Natural killer cell treated with Interleukin-12 subunit alpha and Interleukin-12 subunit beta and Interleukin-15 and Interleukin-18, amount 100 ng/mL, for 72 hours (primary cell): ENCODE data around the gene DLG2. TPM values are rescaled to one million over a fixed set of nuclear protein-coding genes. Genes with fewer than 3 reads are reported as not detected.

Experiments
- ATAC-seq, 2 donors: fragments of 150-1000 bp; cut with Tn5 transposase in 1 of 2; sonication (Bioruptor Pico), chemical (Tn5 transposase) in 1 of 2; 2 replicates each; pipeline ENCODE4 v1.10.0; 2021
- DNase-seq: peaks from one replicate; pipeline ENCODE4 v3.0.0; 2022; ENCODE audit warnings: low spot score
- H3K27ac Mint-ChIP-seq, 2 donors: 1 replicate in 1 of 2; 2 replicates in 1 of 2; pipeline ENCODE4 v1.8.0; 2022; ENCODE audit warnings: mixed read lengths in 2 of 2, mild to moderate bottlenecking in 1 of 2, moderate library complexity in 1 of 2
- H3K27me3 Mint-ChIP-seq, 2 donors: 1 replicate in 1 of 2; 2 replicates in 1 of 2; pipeline ENCODE4 v1.8.0; 2022; ENCODE audit warnings: mixed read lengths in 2 of 2
- H3K36me3 Mint-ChIP-seq: one replicate; pipeline ENCODE4 v1.8.0; 2022; ENCODE audit warnings: mixed read lengths
- H3K4me1 Mint-ChIP-seq, 2 donors: 1 replicate in 1 of 2; 2 replicates in 1 of 2; pipeline ENCODE4 v1.8.0; 2022; ENCODE audit warnings: low read depth in 2 of 2, mixed read lengths in 2 of 2, mild to moderate bottlenecking in 1 of 2
- H3K4me3 Mint-ChIP-seq: one replicate; pipeline ENCODE4 v1.8.0; 2022; ENCODE audit warnings: mixed read lengths
- H3K9me3 Mint-ChIP-seq: 2 replicates; pipeline ENCODE4 v1.8.0; 2022; ENCODE audit warnings: mixed read lengths
- total RNA-seq, 2 donors: library from RNA; stranded (reverse); gene quantifications; one replicate each; pipeline ENCODE4 v1.2.3, GENCODE V29; 2022

DLG2 gene
- total RNA-seq, 2 donors from 2014 or later = 1.1 to 1.7 TPM

- H3K36me3 Mint-ChIP-seq = no peaks in the 10 kb centered on the region
- no peak overlapping the region for H3K4me3 Mint-ChIP-seq
- no peak for ATAC-seq
- no peaks in the 10 kb centered on the region for H3K9me3 Mint-ChIP-seq
- no peaks in the 10 kb centered on the region for H3K4me1 Mint-ChIP-seq
- H3K27me3 Mint-ChIP-seq = no peaks in the 10 kb centered on the region
- DNase-seq = no peak
- H3K27ac Mint-ChIP-seq = no peak overlapping the region
These were observed 2068.9 kb downstream of the DLG2 start for GRCh38 chr11:83558281-83558680.

DNA sequence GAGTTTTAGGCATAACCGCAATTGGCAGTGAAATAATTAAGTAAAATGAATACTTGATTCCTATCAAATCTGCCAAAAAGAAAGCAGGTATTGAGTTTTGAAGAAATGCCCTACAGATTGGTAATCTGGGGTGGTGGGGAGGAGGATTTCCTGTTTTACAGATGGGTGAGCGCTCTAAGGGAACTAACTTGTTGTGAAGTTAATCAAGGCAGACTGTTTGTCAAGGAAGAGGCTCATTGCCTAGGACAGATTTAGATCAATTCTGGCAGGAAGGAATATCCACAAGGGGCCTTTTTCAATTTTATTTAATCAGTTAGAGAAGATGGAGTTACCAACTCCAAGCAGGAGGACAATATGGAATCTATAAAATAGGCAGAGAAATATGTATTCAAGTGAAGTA lies 2069.5 kb downstream of the DLG2 start:
- Mint-ChIP-seq H3K36me3 (no peaks in the 10 kb centered on the region), H3K27me3 (no peaks in the 10 kb centered on the region), H3K9me3 (no peaks in the 10 kb centered on the region), H3K27ac (no peak overlapping the region), H3K4me1 (no peaks in the 10 kb centered on the region), H3K4me3 (no peak overlapping the region)
- DNase-seq (no peak), ATAC-seq (no peak)

- H3K27ac Mint-ChIP-seq = no peak overlapping the region
- DNase-seq (no peak), ATAC-seq (no peak)
- no peaks in the 10 kb centered on the region for H3K4me1 Mint-ChIP-seq
- H3K36me3 Mint-ChIP-seq = no peaks in the 10 kb centered on the region
- H3K4me3 Mint-ChIP-seq = no peak overlapping the region
- no peaks in the 10 kb centered on the region for H3K9me3 Mint-ChIP-seq
- no peaks in the 10 kb centered on the region for H3K27me3 Mint-ChIP-seq
These were observed 2072.3 kb downstream of the DLG2 start for GRCh38 chr11:83554876-83555275.

GRCh38 chr11:83549984-83550667 lies 2077.0 kb downstream of the DLG2 start:
- no peak overlapping the region for H3K27ac Mint-ChIP-seq
- no peak for DNase-seq
- H3K36me3 Mint-ChIP-seq = no peaks in the 10 kb centered on the region
- no peaks in the 10 kb centered on the region for H3K27me3 Mint-ChIP-seq
- H3K4me3 Mint-ChIP-seq = no peak overlapping the region
- H3K4me1 Mint-ChIP-seq = no peaks in the 10 kb centered on the region
- no peak for ATAC-seq
- no peaks in the 10 kb centered on the region for H3K9me3 Mint-ChIP-seq

- peaks cover 0 to 2% of the 10 kb centered on the region in 2 donors for H3K27me3 Mint-ChIP-seq
- H3K36me3 Mint-ChIP-seq = no peaks in the 10 kb centered on the region
- H3K9me3 Mint-ChIP-seq = no peaks in the 10 kb centered on the region
- ATAC-seq = no peak
- H3K4me3 Mint-ChIP-seq = no peak overlapping the region
- H3K4me1 Mint-ChIP-seq = no peaks in the 10 kb centered on the region
- H3K27ac Mint-ChIP-seq = no peak overlapping the region
- DNase-seq = no peak
These were observed 2080.8 kb downstream of the DLG2 start for GRCh38 chr11:83546368-83546767.

GRCh38 chr11:83545494-83546260 lies 2081.5 kb downstream of the DLG2 start:
- Mint-ChIP-seq H3K4me3 (no peak overlapping the region), H3K27me3 (peaks cover 0 to 2% of the 10 kb centered on the region in 2 donors), H3K9me3 (no peaks in the 10 kb centered on the region), H3K36me3 (no peaks in the 10 kb centered on the region), H3K27ac (no peak overlapping the region), H3K4me1 (no peaks in the 10 kb centered on the region)
- DNase-seq (no peak), ATAC-seq (no peak)

DNA sequence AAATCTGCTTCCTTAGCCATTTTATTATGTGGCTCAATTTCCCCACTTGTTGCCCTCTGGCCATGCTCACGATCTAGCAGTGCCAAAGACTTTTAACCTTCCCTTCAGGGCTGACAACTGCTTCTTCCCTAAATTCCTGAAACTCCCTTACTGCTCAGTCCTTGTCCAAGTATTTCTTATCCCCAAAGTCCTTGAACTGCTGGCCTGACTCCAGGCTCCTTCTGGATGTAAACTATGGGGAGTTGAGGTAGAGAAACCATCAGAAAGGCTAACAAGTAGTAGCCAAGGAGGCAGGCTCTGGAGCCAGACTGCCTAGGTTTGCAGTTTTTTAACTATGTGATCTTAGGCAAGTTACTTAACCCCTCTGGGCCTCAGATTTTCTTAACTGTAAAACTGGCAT lies 2082.3 kb downstream of the DLG2 start:
- no peaks in the 10 kb centered on the region for H3K9me3 Mint-ChIP-seq
- no peak for DNase-seq
- no peak overlapping the region for H3K4me3 Mint-ChIP-seq
- H3K27ac Mint-ChIP-seq = no peak overlapping the region
- no peak for ATAC-seq
- H3K27me3 Mint-ChIP-seq = peaks cover 0 to 2% of the 10 kb centered on the region in 2 donors
- H3K4me1 Mint-ChIP-seq = no peaks in the 10 kb centered on the region
- no peaks in the 10 kb centered on the region for H3K36me3 Mint-ChIP-seq

DNA sequence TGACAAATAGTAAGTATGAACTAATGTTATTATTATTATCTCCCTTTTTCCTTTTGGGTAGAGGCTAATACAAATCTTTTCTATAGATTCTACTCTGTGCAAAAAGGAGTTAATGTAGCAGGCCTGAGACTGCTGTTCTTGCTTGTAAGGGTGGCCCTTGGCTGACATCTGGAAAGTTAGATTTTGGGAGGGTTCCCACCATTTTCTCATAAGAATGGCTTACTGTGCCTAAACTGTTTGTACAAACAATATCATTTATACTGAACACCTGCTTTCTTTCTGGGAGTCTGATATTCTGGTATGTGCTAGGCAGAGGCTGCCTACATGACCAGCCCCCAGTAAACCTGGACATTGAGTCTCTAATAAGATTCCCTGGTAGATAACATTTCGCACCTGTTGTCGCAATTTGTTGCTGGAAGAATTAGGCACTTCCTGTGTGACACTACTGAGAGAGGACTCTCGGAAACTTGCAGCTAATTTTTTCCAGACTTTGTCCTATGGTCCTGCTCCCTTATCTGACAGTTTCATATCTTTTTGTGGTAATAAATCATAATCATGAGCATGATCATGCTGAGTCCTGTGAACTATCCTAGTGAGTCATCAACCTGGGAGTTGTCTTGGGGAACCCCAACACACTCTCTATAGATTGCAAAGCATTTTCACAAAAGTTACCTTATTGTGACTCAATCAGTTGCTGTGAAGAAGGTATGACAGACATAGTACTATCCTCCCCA lies 2083.3 kb downstream of the DLG2 start:
- ATAC-seq = no peak
- no peak overlapping the region for H3K4me3 Mint-ChIP-seq
- no peaks in the 10 kb centered on the region for H3K4me1 Mint-ChIP-seq
- no peaks in the 10 kb centered on the region for H3K9me3 Mint-ChIP-seq
- DNase-seq = no peak
- H3K27ac Mint-ChIP-seq = no peak overlapping the region
- H3K36me3 Mint-ChIP-seq = no peaks in the 10 kb centered on the region
- H3K27me3 Mint-ChIP-seq = peaks cover 0 to 2% of the 10 kb centered on the region in 2 donors

DNA sequence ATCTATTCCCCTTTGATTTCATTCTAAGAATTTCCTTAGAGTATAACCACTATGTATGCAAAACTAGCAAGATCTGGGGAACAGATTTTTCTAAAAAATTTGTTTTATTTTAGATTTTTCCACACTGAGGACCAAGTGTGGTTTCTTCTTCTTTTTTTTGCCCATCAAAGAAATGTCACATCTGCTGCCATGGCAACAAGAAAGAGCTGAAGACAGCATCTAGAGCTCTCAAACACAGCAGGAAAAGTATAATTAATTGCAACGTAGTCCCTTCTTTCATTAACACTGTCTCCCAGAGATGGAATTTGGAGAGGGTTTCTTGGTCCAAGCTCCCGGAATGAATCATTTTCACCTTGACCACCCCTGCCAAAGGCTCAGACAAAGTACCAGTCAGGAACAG lies 2084.3 kb downstream of the DLG2 start:
- no peak overlapping the region for H3K27ac Mint-ChIP-seq
- H3K4me3 Mint-ChIP-seq = no peak overlapping the region
- no peaks in the 10 kb centered on the region for H3K9me3 Mint-ChIP-seq
- no peaks in the 10 kb centered on the region for H3K36me3 Mint-ChIP-seq
- H3K4me1 Mint-ChIP-seq = no peaks in the 10 kb centered on the region
- H3K27me3 Mint-ChIP-seq = peaks cover 0 to 2% of the 10 kb centered on the region in 2 donors
- no peak for DNase-seq
- no peak for ATAC-seq

- no peak overlapping the region for H3K4me3 Mint-ChIP-seq
- peaks cover 3% of the 10 kb centered on the region for H3K9me3 Mint-ChIP-seq
- H3K4me1 Mint-ChIP-seq = no peaks in the 10 kb centered on the region
- DNase-seq (no peak), ATAC-seq (no peak)
- H3K27me3 Mint-ChIP-seq = peaks cover 0 to 2% of the 10 kb centered on the region in 2 donors
- no peak overlapping the region for H3K27ac Mint-ChIP-seq
- no peaks in the 10 kb centered on the region for H3K36me3 Mint-ChIP-seq
These were observed 2086.4 kb downstream of the DLG2 start for GRCh38 chr11:83540728-83541127.

GRCh38 chr11:83540112-83540675 lies 2086.9 kb downstream of the DLG2 start:
- DNase-seq (no peak), ATAC-seq (no peak)
- no peaks in the 10 kb centered on the region for H3K4me1 Mint-ChIP-seq
- H3K9me3 Mint-ChIP-seq = peaks cover 3% of the 10 kb centered on the region
- H3K27ac Mint-ChIP-seq = no peak overlapping the region
- no peaks in the 10 kb centered on the region for H3K36me3 Mint-ChIP-seq
- peaks cover 0 to 2% of the 10 kb centered on the region in 2 donors for H3K27me3 Mint-ChIP-seq
- no peak overlapping the region for H3K4me3 Mint-ChIP-seq

- DNase-seq (no peak), ATAC-seq (no peak)
- Mint-ChIP-seq H3K36me3 (no peaks in the 10 kb centered on the region), H3K4me3 (no peak overlapping the region), H3K27ac (no peak overlapping the region), H3K4me1 (no peaks in the 10 kb centered on the region), H3K27me3 (peaks cover 0 to 2% of the 10 kb centered on the region in 2 donors), H3K9me3 (peaks cover 3% of the 10 kb centered on the region)
These were observed 2088.9 kb downstream of the DLG2 start for GRCh38 chr11:83538286-83538685.

GRCh38 chr11:83537131-83537610 lies 2090.0 kb downstream of the DLG2 start:
- DNase-seq (no peak), ATAC-seq (no peak)
- Mint-ChIP-seq H3K27ac (no peak overlapping the region), H3K27me3 (peaks cover 0 to 2% of the 10 kb centered on the region in 2 donors), H3K9me3 (peaks cover 3% of the 10 kb centered on the region), H3K4me1 (no peaks in the 10 kb centered on the region), H3K36me3 (no peaks in the 10 kb centered on the region), H3K4me3 (no peak overlapping the region)

- DNase-seq = no peak
These were observed 2094.0 kb downstream of the DLG2 start for GRCh38 chr11:83533166-83533565.

More at GRCh38 chr11:83533166-83533565, 2094.0 kb downstream of the DLG2 start:
- no peaks in the 10 kb centered on the region for H3K4me1 Mint-ChIP-seq
- H3K27me3 Mint-ChIP-seq = no peaks in the 10 kb centered on the region
- no peak overlapping the region for H3K4me3 Mint-ChIP-seq
- ATAC-seq = no peak
- H3K9me3 Mint-ChIP-seq = peaks cover 5% of the 10 kb centered on the region
- H3K27ac Mint-ChIP-seq = no peak overlapping the region
- H3K36me3 Mint-ChIP-seq = no peaks in the 10 kb centered on the region
